Activated naive CD8-positive, alpha-beta T cell treated with anti-CD3 and anti-CD28 coated beads, Interleukin-2, amount 50 U/mL, for 24 hours (primary cell): ENCODE measurements around the gene KYNU.
"Not testable (repeated sequence)": the region's sequence is repeated elsewhere in the genome, so short reads cannot be mapped to it uniquely, and the experiment has no call there.

Experiments
- ATAC-seq: fragments of 150-1000 bp; cut with Tn5 transposase; one replicate; pipeline ENCODE4 v1.10.0; 2021
- DNase-seq: peaks from one replicate; pipeline ENCODE4 v3.0.0; 2021
- H3K27ac Mint-ChIP-seq: one replicate; pipeline ENCODE4 v1.8.0; 2021; ENCODE audit warnings: mild to moderate bottlenecking, mixed read lengths
- H3K27me3 Mint-ChIP-seq: one replicate; pipeline ENCODE4 v1.8.0; 2021; ENCODE audit warnings: mixed read lengths
- H3K36me3 Mint-ChIP-seq: one replicate; pipeline ENCODE4 v1.8.0; 2021; ENCODE audit warnings: low read depth, mixed read lengths
- H3K4me1 Mint-ChIP-seq: one replicate; pipeline ENCODE4 v1.8.0; 2021; ENCODE audit warnings: mixed read lengths
- H3K4me3 Mint-ChIP-seq: one replicate; pipeline ENCODE4 v1.8.0; 2021; ENCODE audit warnings: mild to moderate bottlenecking, moderate library complexity, mixed read lengths
- H3K9me3 Mint-ChIP-seq: one replicate; pipeline ENCODE4 v1.8.0; 2021; ENCODE audit warnings: mixed read lengths

KYNU gene

DNA sequence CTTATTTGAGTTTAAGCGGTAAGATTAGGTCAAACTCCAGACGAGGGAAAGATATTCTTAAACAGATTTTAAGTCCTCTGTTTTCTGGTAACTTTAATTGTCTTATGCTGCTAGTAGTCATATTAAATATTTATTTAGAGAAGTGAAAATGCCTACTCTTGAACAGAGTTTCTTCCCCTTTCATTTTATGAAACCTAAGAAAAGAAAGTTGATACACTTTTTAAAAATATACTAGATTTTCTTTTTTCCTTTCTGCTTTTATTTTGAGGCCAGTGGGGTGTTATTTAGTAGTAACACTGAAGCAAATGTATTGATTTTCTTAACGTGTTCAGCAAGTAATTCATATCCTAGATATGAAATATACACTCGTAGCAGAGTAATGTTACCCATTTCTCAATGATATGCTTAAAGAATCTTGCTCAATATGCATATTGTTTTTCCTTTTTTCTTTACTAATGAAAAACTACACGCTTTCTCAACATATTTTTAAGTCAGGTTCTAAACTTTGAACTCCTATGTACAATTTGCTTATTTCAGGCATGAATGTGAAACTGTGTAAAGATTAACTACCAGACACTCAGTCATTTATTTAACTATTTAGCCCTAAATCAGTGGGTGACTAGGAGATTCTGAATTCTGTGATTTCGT is 691 bp downstream of the KYNU start:
- Mint-ChIP-seq H3K36me3 (no peaks in the 10 kb centered on the region), H3K4me1 (peaks cover 2% of the 10 kb centered on the region), H3K4me3 (peak overlapping the region; percentile 31), H3K27me3 (no peaks in the 10 kb centered on the region), H3K9me3 (no peaks in the 10 kb centered on the region), H3K27ac (no peak overlapping the region)
- no peak for DNase-seq
- ATAC-seq: no peak

DNA sequence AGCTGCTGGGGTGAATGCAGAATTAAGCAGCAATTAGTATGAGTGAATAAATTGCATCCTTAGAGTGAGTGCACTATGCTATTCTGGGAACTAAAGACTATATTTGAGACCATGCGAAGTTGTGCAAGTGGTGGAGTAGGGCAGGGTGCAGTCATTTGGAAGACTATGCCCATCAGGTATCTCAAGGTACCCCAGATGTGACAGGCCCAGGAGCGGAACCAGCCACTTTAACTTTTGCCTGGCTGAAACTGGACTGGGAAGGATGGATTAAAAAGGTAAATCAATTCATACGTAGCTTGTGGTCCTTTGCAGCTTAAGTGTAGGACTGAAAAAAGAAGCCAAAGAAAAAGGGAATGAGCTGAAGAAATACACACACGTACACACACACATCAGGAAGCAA is 1.7 kb downstream of the KYNU start:
- no peak for DNase-seq
- H3K27me3 Mint-ChIP-seq: no peaks in the 10 kb centered on the region
- ATAC-seq: no peak
- no peak overlapping the region for H3K27ac Mint-ChIP-seq
- H3K4me3 Mint-ChIP-seq: no peak overlapping the region
- H3K4me1 Mint-ChIP-seq: peaks cover 3% of the 10 kb centered on the region
- H3K9me3 Mint-ChIP-seq: peaks cover 6% of the 10 kb centered on the region
- H3K36me3 Mint-ChIP-seq: peaks cover 3% of the 10 kb centered on the region

DNA sequence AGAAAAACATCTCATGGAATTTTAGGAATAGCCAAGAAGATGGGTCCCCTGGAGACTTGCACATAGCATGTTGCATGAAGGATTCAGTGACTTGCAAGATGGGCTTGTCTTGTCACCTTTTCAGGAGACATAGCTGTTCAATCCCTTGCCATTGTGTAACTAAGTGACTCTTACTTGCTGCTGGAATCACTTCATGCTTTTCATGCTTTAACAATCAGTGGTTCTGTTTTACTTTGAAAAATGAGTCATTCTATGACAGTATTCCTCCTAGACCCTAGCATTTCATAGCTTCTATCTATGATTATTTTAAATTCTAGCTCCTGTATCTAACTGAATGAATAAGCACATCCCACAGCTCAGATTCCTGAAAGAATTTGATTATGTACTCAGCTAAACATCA is 2.8 kb downstream of the KYNU start:
- DNase-seq (no peak), ATAC-seq (no peak)
- Mint-ChIP-seq H3K4me3 (no peak overlapping the region), H3K36me3 (peaks cover 3% of the 10 kb centered on the region), H3K27ac (no peak overlapping the region), H3K9me3 (peaks cover 6% of the 10 kb centered on the region), H3K27me3 (no peaks in the 10 kb centered on the region), H3K4me1 (peaks cover 3% of the 10 kb centered on the region)

DNA sequence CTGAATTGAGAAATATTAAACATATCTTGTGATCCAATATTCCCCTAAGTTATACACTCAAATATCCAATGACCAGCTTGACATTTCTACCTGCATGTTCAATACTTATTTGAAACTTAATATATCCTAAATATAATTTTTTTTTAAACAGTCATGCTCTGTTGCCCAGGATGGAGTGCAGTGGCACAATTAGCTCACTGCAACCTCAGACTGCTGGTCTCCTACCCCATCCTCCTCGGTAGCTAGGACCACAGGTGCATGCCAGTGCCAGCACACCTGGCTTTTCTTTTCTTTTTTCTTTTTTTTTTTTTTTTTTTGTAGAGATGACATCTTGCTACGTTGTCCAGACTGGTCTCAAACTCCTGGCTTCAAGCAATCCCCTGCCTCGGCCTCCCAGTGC is 4.2 kb downstream of the KYNU start:
- Mint-ChIP-seq H3K27me3 (no peaks in the 10 kb centered on the region), H3K36me3 (peaks cover 4% of the 10 kb centered on the region), H3K9me3 (peaks cover 6% of the 10 kb centered on the region), H3K4me1 (peaks cover 3% of the 10 kb centered on the region), H3K4me3 (no peak overlapping the region), H3K27ac (no peak overlapping the region)
- DNase-seq (no peak), ATAC-seq (no peak)

DNA sequence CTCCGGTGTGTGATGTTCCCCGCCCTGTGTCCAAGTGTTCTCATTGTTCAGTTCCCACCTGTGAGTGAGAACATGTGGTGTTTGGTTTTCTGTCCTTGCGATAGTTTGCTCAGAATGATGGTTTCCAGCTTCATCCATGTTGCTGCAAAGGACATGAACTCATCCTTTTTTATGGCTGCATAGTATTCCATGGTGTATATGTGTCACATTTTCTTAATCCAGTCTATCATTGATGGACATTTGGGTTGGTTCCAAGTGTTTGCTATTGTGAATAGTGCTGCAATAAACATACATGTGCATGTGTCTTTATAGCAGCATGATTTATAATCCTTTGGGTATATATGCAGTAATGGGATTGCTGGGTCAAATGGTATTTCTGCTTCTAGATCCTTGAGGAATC is 5.0 kb downstream of the KYNU start:
- not testable (repeated sequence) for H3K27ac Mint-ChIP-seq, H3K36me3 Mint-ChIP-seq, H3K4me3 Mint-ChIP-seq, DNase-seq, ATAC-seq, H3K27me3 Mint-ChIP-seq, H3K4me1 Mint-ChIP-seq, H3K9me3 Mint-ChIP-seq

DNA sequence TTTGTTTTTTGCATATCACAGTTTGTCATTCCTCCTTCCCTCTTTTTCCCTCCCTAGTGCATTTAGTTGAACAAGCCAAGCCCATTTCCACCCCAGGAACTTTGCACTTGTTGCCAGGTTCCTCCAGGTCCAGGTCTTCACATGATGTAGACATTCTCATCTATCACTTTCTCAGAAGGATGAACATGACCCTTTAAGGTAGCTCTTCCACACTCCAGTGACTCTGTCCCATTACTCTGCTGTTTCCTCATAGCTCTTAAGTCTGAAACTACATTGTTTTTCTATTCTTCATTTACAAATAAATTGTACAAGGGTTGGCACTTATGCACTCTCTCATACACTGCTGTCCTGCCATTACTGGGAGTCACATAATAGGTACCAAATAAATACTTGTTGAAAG is 6.1 kb downstream of the KYNU start:
- H3K4me3 Mint-ChIP-seq: no peak overlapping the region
- H3K27ac Mint-ChIP-seq: no peak overlapping the region
- ATAC-seq: no peak
- peaks cover 3% of the 10 kb centered on the region for H3K4me1 Mint-ChIP-seq
- peaks cover 4% of the 10 kb centered on the region for H3K36me3 Mint-ChIP-seq
- H3K9me3 Mint-ChIP-seq: peaks cover 6% of the 10 kb centered on the region
- DNase-seq: no peak
- no peaks in the 10 kb centered on the region for H3K27me3 Mint-ChIP-seq

DNA sequence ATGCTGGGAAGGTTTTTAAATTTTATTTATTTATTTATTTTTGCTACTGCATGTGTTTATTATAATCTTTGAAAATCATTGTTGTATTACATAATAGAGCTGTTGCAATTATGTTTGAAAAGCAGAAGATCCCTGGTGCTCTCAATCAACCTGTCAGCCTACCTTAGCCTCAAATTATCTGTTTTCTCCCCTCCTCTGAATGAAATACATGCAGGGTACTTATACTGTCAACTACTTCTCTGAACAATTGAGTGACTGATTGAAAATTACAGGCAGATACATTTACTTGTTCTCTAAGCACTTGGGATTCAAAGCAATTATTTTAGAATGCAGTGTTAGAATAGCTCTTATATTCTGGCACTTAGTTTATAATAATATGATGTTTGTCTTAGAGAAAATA is 8.1 kb downstream of the KYNU start:
- H3K4me3 Mint-ChIP-seq: no peak overlapping the region

DNA sequence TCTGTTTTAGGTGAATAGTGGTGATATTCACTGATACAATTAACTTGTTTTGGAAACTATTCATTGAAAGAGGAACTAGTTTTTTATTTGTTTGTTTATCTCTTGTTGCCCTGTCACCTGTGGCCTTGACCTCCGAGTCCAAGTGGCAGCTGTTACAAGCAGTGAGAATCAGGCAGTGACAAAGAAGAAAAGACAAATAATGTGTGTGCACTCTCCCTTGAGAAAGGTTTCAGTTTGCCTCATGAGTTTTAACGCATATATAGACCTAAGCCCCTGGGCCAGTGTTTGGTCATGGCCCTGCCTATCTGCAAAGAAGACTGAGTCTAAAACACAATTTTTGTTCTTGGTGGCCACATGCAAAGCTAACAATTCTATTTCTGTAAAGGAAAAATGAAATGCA is 15.3 kb downstream of the KYNU start:
- H3K27me3 Mint-ChIP-seq: peaks cover 2% of the 10 kb centered on the region
- ATAC-seq: no peak
- H3K9me3 Mint-ChIP-seq: no peaks in the 10 kb centered on the region
- no peak for DNase-seq
- H3K4me3 Mint-ChIP-seq: no peak overlapping the region
- no peak overlapping the region for H3K27ac Mint-ChIP-seq
- no peaks in the 10 kb centered on the region for H3K36me3 Mint-ChIP-seq
- peaks cover 2% of the 10 kb centered on the region for H3K4me1 Mint-ChIP-seq

More for the DNA sequence above, 8.1 kb downstream of the KYNU start:
- no peak for DNase-seq
- Mint-ChIP-seq H3K4me1 (peaks cover 5% of the 10 kb centered on the region), H3K9me3 (peaks cover 6% of the 10 kb centered on the region), H3K27me3 (peaks cover 2% of the 10 kb centered on the region), H3K36me3 (peaks cover 4% of the 10 kb centered on the region), H3K27ac (no peak overlapping the region)
- no peak for ATAC-seq

DNA sequence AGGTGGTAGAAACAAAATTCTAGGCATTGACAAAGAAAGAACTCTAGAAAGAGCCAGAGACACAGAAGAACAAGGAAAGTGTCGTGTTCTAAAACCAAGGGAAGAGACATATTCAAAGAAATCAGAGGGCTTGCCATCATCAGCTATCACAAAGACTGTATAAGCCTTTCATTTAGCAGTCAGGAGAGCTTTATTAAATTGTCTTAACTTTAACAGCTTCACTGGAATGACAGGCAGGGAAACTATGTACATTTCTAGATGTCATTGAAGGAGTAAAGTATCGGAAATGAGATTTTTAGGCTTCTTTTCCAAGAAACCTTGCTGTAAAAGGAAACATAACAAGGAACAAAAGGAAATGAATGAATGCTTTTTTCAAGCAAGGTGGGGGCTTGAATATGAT is 15.8 kb downstream of the KYNU start:
- DNase-seq: no peak
- Mint-ChIP-seq H3K4me1 (peaks cover 2% of the 10 kb centered on the region), H3K9me3 (no peaks in the 10 kb centered on the region), H3K36me3 (no peaks in the 10 kb centered on the region), H3K27ac (no peak overlapping the region), H3K4me3 (no peak overlapping the region), H3K27me3 (peaks cover 2% of the 10 kb centered on the region)
- no peak for ATAC-seq

DNA sequence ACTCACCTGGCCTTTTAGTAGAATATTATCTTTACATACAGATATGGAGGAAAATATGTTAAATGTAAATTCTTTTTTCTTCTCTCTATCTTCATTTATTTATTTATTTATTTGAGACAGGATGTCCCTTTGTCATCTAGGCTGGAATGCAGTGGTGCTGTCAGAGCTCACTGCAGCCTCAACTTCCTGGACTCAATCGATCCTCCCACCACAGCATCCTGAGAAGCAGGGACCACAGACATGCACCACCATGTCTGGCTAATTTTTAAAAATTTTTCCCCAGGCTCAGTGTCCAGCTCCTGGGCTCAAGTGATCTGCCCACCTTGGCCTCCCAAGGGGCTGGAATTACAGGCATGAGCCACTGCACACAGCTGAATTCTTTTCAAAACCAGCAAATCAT is 20.3 kb downstream of the KYNU start:
- ATAC-seq: no peak
- no peaks in the 10 kb centered on the region for H3K4me1 Mint-ChIP-seq

DNA sequence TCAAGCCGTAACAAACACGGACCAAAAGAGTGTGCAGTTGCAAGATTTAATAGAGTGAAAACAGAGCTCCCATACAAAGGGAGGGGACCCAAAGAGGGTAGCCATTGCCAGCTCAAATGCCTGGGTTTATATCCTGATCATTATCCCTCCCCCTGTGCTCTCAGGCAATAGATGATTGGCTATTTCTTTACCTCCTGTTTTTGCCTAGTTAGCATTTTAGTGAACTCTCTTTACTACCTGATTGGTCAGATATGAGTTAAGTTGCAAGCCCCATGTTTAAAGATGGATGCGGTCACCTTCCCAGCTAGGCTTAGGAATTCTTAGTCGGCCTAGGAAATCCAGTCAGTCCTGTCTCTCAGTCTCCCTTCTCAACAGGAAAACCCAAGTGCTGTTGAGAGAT is 22.9 kb downstream of the KYNU start:
- H3K4me1 Mint-ChIP-seq, H3K27ac Mint-ChIP-seq, H3K9me3 Mint-ChIP-seq, H3K4me3 Mint-ChIP-seq, ATAC-seq, H3K27me3 Mint-ChIP-seq, H3K36me3 Mint-ChIP-seq, DNase-seq: not testable (repeated sequence)

More for the DNA sequence above, 20.3 kb downstream of the KYNU start:
- no peaks in the 10 kb centered on the region for H3K36me3 Mint-ChIP-seq
- H3K27ac Mint-ChIP-seq: no peak overlapping the region
- no peak for DNase-seq
- no peak overlapping the region for H3K4me3 Mint-ChIP-seq
- H3K27me3 Mint-ChIP-seq: no peaks in the 10 kb centered on the region
- no peaks in the 10 kb centered on the region for H3K9me3 Mint-ChIP-seq

DNA sequence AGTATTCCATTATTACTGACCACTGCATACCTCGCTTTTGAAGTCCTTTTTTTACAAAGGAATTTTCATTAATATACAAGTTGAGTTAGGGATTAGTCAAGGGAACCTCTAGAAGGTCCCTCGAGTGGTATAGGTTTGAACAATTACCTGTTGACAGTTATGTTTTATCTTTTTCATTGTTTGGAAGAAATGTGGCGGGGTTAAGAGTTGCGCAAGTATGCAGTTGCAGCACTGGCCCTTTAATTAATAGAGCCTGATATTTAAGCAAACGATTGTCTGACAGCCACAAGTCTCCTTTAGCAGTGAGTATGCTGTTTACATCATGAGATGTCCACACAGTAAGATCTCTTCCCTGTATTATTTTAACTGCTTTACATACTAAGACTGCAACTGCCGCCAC is 24.3 kb downstream of the KYNU start:
- Mint-ChIP-seq H3K27me3 (no peaks in the 10 kb centered on the region), H3K4me1 (no peaks in the 10 kb centered on the region), H3K4me3 (no peak overlapping the region), H3K27ac (no peak overlapping the region), H3K36me3 (no peaks in the 10 kb centered on the region), H3K9me3 (no peaks in the 10 kb centered on the region)
- ATAC-seq (no peak), DNase-seq (no peak)

DNA sequence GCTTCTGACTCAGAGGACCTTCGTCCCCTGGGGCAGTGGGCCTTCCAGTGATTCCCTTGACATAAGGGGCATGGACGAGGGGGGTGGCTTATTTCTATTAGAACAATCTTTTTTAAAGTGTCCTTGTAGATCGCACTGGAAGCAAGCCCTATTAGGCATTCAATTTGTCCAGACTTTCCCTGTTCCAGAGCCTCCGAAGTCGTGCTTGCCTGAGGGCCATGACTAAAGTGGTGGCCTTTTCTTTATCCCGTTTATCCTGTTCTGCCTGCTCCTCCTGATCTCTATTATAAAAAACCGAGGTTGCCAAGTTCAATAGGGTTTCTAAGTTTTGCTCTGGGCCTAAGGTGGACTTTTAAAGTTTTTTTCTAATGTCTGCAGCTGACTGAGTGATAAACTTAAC is 26.3 kb downstream of the KYNU start:
- not testable (repeated sequence) for DNase-seq, H3K4me1 Mint-ChIP-seq, ATAC-seq, H3K36me3 Mint-ChIP-seq, H3K27me3 Mint-ChIP-seq, H3K9me3 Mint-ChIP-seq, H3K27ac Mint-ChIP-seq, H3K4me3 Mint-ChIP-seq

DNA sequence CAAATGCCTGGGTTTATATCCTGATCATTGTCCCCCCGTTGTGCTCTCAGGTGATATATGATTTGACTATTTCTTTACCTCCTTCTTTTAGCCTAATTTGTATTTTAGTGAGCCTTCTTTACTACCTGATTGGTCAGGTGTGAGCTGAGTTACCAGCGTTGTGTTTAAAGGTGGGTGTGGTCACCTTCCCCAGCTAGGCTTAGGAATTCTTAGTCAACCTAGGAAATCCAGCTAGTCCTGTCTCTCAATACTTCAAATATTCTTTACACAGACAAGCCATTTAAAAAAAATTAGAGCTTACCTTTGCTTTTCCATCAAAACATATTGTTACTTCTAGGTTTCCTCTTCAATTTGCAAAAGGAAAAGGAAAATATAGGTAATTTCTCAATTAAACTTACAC is 30.2 kb downstream of the KYNU start:
- Mint-ChIP-seq H3K27me3 (no peaks in the 10 kb centered on the region), H3K4me1 (no peaks in the 10 kb centered on the region), H3K9me3 (no peaks in the 10 kb centered on the region), H3K4me3 (no peak overlapping the region), H3K27ac (no peak overlapping the region), H3K36me3 (no peaks in the 10 kb centered on the region)
- DNase-seq (no peak), ATAC-seq (no peak)

DNA sequence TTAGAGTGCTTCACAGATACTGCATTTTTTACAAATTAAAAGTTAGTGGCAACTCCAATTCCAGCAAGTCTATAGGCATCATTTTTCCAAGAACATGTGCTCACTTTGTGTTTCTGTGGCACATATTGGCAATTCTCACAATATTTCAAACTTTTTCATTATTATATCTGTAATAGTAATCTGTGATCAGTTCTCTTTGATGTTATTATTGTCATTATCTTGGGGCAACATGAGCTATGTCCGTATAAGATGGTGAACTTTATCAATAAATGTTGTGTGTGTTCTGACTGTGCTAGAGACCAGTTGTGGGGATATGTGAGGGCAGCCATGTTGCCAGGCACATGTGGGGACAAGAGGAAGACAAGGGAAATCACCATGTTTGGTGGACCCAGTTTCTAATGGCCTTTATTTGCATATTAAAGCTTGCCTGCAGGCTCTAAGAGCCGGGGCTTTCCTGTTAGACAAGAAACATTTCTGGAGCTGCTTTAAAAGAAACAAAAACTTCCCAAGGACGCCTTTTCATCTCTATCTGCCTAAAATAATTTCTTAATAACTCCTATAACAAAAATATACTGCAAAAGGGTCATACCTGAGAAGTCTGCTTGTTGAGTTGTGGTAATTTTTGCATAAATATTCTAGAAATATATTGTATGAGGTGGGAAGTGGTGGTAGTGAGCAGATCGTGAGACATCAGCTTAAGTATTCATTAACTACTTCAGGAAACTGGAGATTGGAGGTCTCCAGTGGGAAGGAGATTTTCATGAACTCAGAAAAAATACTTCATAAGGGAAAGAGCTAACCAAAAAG is 37.2 kb downstream of the KYNU start:
- Mint-ChIP-seq H3K27ac (no peak overlapping the region), H3K4me1 (no peaks in the 10 kb centered on the region), H3K9me3 (no peaks in the 10 kb centered on the region), H3K27me3 (no peaks in the 10 kb centered on the region), H3K36me3 (no peaks in the 10 kb centered on the region), H3K4me3 (no peak overlapping the region)
- ATAC-seq: no peak
- DNase-seq: no peak
